DMS79 (cell line): ENCODE measurements around the gene MVK.

ENCODE experiments used
- DNase-seq: peaks from one replicate; lab custom pipeline; 2025; lab: John Stamatoyannopoulos, UW

Gene MVK

GRCh38 chr12:109545826-109546225 lies 27.8 kb upstream of the MVK start:
- DNase-seq, result no peak

- DNase-seq, result no peak
These were observed 26.3 kb upstream of the MVK start for GRCh38 chr12:109547286-109547685.

GRCh38 chr12:109548258-109548657 lies 25.3 kb upstream of the MVK start:
- DNase-seq, result no peak

- no peak for DNase-seq
These were observed 23.9 kb upstream of the MVK start for GRCh38 chr12:109549613-109550270.

GRCh38 chr12:109550281-109550680 lies 23.3 kb upstream of the MVK start:
- no peak for DNase-seq

- no peak for DNase-seq
These were observed 22.5 kb upstream of the MVK start for GRCh38 chr12:109551108-109551507.

GRCh38 chr12:109552971-109553370 lies 20.6 kb upstream of the MVK start:
- no peak for DNase-seq

GRCh38 chr12:109553483-109553882 lies 20.1 kb upstream of the MVK start:
- DNase-seq, result no peak

GRCh38 chr12:109553906-109554500 lies 19.6 kb upstream of the MVK start:
- DNase-seq, result no peak

- no peak for DNase-seq
These were observed 18.8 kb upstream of the MVK start for GRCh38 chr12:109554761-109555160.

- no peak for DNase-seq
These were observed 17.9 kb upstream of the MVK start for GRCh38 chr12:109555431-109556315.

- DNase-seq, result no peak
These were observed 16.4 kb upstream of the MVK start for GRCh38 chr12:109557200-109557599.

GRCh38 chr12:109557805-109558204 lies 15.8 kb upstream of the MVK start:
- DNase-seq, result no peak

- no peak for DNase-seq
These were observed 15.0 kb upstream of the MVK start for GRCh38 chr12:109558374-109559199.

- DNase-seq, result no peak
These were observed 14.4 kb upstream of the MVK start for GRCh38 chr12:109559200-109559505.

GRCh38 chr12:109559601-109560000 lies 14.0 kb upstream of the MVK start:
- DNase-seq, result no peak

GRCh38 chr12:109560867-109561710 lies 12.5 kb upstream of the MVK start:
- DNase-seq, result no peak

GRCh38 chr12:109561711-109562030 lies 11.9 kb upstream of the MVK start:
- no peak for DNase-seq

- no peak for DNase-seq
These were observed 10.7 kb upstream of the MVK start for GRCh38 chr12:109562871-109563270.

- no peak for DNase-seq
These were observed 10.0 kb upstream of the MVK start for GRCh38 chr12:109563291-109564284.
